Left ventricle myocardium inferior (tissue), 1 donor: ENCODE results near the gene PARP16. TPM values are rescaled to one million over a fixed set of nuclear protein-coding genes. Genes with fewer than 3 reads are reported as not detected.

ENCODE experiments used
- DNase-seq: peaks from one replicate; pipeline ENCODE4 v3.0.0-alpha.2; 2020
- H3K27ac ChIP-seq: fragments of 200-600 bp; replicated peaks from 2 replicates; pipeline ENCODE4 v1.8.0; 2021
- H3K27me3 ChIP-seq: fragments of 200-600 bp; 2 replicates; pipeline ENCODE4 v1.8.0; 2021; ENCODE audit warnings: low read depth
- H3K36me3 ChIP-seq: fragments of 200-600 bp; 2 replicates; pipeline ENCODE4 v1.8.0; 2021
- H3K4me1 ChIP-seq: fragments of 200-600 bp; 2 replicates; pipeline ENCODE4 v1.8.0; 2021
- H3K4me3 ChIP-seq: fragments of 200-600 bp; 2 replicates; pipeline ENCODE4 v1.8.0; 2021; ENCODE audit warnings: mild to moderate bottlenecking, moderate library complexity
- H3K9me3 ChIP-seq: fragments of 200-600 bp; replicated peaks from 2 replicates; pipeline ENCODE4 v1.8.0; 2021
- CTCF ChIP-seq: fragments of 200-600 bp; IDR thresholded peaks from 2 replicates; pipeline ENCODE4 v1.8.0; 2021; ENCODE audit warnings: antibody characterized with exemption, mild to moderate bottlenecking, borderline replicate concordance
- intact Hi-C: fragments of 100-400 bp; cut with micrococcal nuclease; formaldehyde crosslinking; loops from one replicate; pipeline ENCODE4 v1.11.0; 2022
- total RNA-seq: library from RNA; stranded (reverse); fragmentation: NEBNext Ultra II Directional; extraction: Animal tissue kit (Norgen Biotek cat#: 25700); gene quantifications from one replicate; pipeline ENCODE4 v1.2.1, GENCODE V29; 2021
- donor health status: DM: no; HTN: yes; CAD: no; lungs with severe emphysema.

PARP16 gene
- total RNA-seq, 1 donor from 2014 or later = 4.6 TPM

GRCh38 chr15:65260968-65261367 is 25.7 kb downstream of the PARP16 start:
- no peak for TF ChIP-seq CTCF
- H3K27ac ChIP-seq = no peak overlapping the region
- intact Hi-C loops = loop anchor here (10.0 kb wide), 1 partner anchor 66 kb away; no protein-coding TSS in a partner anchor

GRCh38 chr15:65259367-65259797 is 27.3 kb downstream of the PARP16 start:
- peak; percentile 49 for DNase-seq
- intact Hi-C loops = no loop called here
- TF ChIP-seq CTCF = no peak
- Histone ChIP-seq H3K4me3 (no peak overlapping the region), H3K27ac (peak overlapping the region; percentile 66), H3K27me3 (no peaks in the 10 kb centered on the region), H3K4me1 (peaks cover 8% of the 10 kb centered on the region), H3K36me3 (peaks cover 60% of the 10 kb centered on the region), H3K9me3 (no peaks in the 10 kb centered on the region)

More at GRCh38 chr15:65260968-65261367, 25.7 kb downstream of the PARP16 start:
- peaks cover 8% of the 10 kb centered on the region for H3K4me1 ChIP-seq
- no peak overlapping the region for H3K4me3 ChIP-seq
- no peaks in the 10 kb centered on the region for H3K27me3 ChIP-seq
- peaks cover 61% of the 10 kb centered on the region for H3K36me3 ChIP-seq
- no peak for DNase-seq
- no peaks in the 10 kb centered on the region for H3K9me3 ChIP-seq

GRCh38 chr15:65258375-65259262 is 28.1 kb downstream of the PARP16 start:
- no peaks in the 10 kb centered on the region for H3K9me3 ChIP-seq
- H3K36me3 ChIP-seq = peaks cover 60% of the 10 kb centered on the region
- DNase-seq = no peak
- H3K27ac ChIP-seq = peak overlapping the region; percentile 66
- TF ChIP-seq CTCF = no peak
- no peak overlapping the region for H3K4me3 ChIP-seq
- H3K27me3 ChIP-seq = no peaks in the 10 kb centered on the region
- peaks cover 8% of the 10 kb centered on the region for H3K4me1 ChIP-seq
- intact Hi-C loops = no loop called here

- Histone ChIP-seq H3K27ac (no peak overlapping the region), H3K27me3 (no peaks in the 10 kb centered on the region), H3K36me3 (peaks cover 39% of the 10 kb centered on the region), H3K4me1 (peaks cover 8% of the 10 kb centered on the region), H3K9me3 (no peaks in the 10 kb centered on the region), H3K4me3 (no peak overlapping the region)
- no peak for DNase-seq
- intact Hi-C loops = no loop called here
- no peak for TF ChIP-seq CTCF
Measured at GRCh38 chr15:65255486-65256140, 31.1 kb downstream of the PARP16 start.

- DNase-seq = no peak
- Histone ChIP-seq H3K27me3 (no peaks in the 10 kb centered on the region), H3K36me3 (peaks cover 30% of the 10 kb centered on the region), H3K27ac (no peak overlapping the region), H3K4me3 (no peak overlapping the region), H3K4me1 (peaks cover 8% of the 10 kb centered on the region), H3K9me3 (no peaks in the 10 kb centered on the region)
- intact Hi-C loops = no loop called here
- no peak for TF ChIP-seq CTCF
Measured at GRCh38 chr15:65254758-65255157, 31.9 kb downstream of the PARP16 start.
